Measurements from ENCODE around the gene LYAR.
"Not testable (repeated sequence)": the region's sequence is repeated elsewhere in the genome, so short reads cannot be mapped to it uniquely, and the experiment has no call there.

DNA sequence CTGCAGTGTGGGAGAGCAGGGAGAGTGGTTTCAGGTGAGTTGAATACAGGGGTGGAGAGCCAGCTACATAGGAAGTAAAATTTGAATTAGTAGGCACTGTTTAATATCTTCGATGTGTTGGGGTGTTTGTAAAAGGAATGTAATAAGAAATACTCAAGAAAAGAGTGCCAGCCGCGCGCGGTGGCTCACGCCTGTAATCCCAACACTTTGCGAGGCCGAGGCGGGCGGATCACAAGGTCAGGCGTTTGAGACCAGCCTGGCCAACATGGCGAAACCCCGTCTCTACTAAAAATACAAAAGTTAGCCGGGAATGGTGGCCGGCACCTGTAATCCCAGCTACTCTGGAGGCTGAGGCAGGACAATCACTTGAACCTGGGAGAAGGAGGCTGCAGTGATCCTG lies 40.6 kb downstream of the LYAR start:
- TF ChIP-seq, protein P1, sequence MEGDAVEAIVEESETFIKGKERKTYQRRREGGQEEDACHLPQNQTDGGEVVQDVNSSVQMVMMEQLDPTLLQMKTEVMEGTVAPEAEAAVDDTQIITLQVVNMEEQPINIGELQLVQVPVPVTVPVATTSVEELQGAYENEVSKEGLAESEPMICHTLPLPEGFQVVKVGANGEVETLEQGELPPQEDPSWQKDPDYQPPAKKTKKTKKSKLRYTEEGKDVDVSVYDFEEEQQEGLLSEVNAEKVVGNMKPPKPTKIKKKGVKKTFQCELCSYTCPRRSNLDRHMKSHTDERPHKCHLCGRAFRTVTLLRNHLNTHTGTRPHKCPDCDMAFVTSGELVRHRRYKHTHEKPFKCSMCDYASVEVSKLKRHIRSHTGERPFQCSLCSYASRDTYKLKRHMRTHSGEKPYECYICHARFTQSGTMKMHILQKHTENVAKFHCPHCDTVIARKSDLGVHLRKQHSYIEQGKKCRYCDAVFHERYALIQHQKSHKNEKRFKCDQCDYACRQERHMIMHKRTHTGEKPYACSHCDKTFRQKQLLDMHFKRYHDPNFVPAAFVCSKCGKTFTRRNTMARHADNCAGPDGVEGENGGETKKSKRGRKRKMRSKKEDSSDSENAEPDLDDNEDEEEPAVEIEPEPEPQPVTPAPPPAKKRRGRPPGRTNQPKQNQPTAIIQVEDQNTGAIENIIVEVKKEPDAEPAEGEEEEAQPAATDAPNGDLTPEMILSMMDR (IDR thresholded peaks at IDR 0.05) = not testable (repeated sequence)
- TF ChIP-seq EP300 (IDR thresholded peaks at IDR 0.05) = not testable (repeated sequence)

All from tibial nerve (tissue), 4 donors.